Mucosa of gallbladder (tissue), 1 donor: ENCODE results near the gene ZNF622. TPM values are rescaled to one million over a fixed set of nuclear protein-coding genes. Genes with fewer than 3 reads are reported as not detected.
"Not testable (repeated sequence)": the region's sequence is repeated elsewhere in the genome, so short reads cannot be mapped to it uniquely, and the experiment has no call there.

Source experiments
- DNase-seq: peaks from one replicate; pipeline ENCODE4 v3.0.0-alpha.2; 2020; ENCODE audit warnings: low spot score
- total RNA-seq: library from RNA; stranded (reverse); gene quantifications from one replicate; pipeline ENCODE4 v1.2.1, GENCODE V29; 2021
- donor health status: DM: no; HTN: no; CAD: no.

Gene ZNF622
- total RNA-seq, 1 donor from 2014 or later = 30.9 TPM

GRCh38 chr5:16480821-16481538 is 15.4 kb upstream of the ZNF622 start:
- no peak for DNase-seq

- DNase-seq = no peak
Observed at GRCh38 chr5:16480144-16480543, 14.5 kb upstream of the ZNF622 start.

- DNase-seq = no peak
Observed at GRCh38 chr5:16477541-16477940, 11.9 kb upstream of the ZNF622 start.

- not testable (repeated sequence) for DNase-seq
Observed at GRCh38 chr5:16476417-16476816, 10.8 kb upstream of the ZNF622 start.

GRCh38 chr5:16471387-16471786 is 5.8 kb upstream of the ZNF622 start:
- DNase-seq = no peak

- DNase-seq = no peak
Observed at GRCh38 chr5:16467363-16468219, 2.0 kb upstream of the ZNF622 start.

GRCh38 chr5:16464664-16465543 is 696 bp downstream of the ZNF622 start:
- no peak for DNase-seq

- no peak for DNase-seq
Observed at GRCh38 chr5:16464231-16464630, 1.4 kb downstream of the ZNF622 start.

GRCh38 chr5:16461782-16462181 is 3.8 kb downstream of the ZNF622 start:
- DNase-seq = no peak

GRCh38 chr5:16461026-16461425 is 4.6 kb downstream of the ZNF622 start:
- no peak for DNase-seq

GRCh38 chr5:16459451-16459850 is 6.1 kb downstream of the ZNF622 start:
- no peak for DNase-seq

GRCh38 chr5:16457853-16458252 is 7.7 kb downstream of the ZNF622 start:
- DNase-seq = no peak

- DNase-seq = no peak
Observed at GRCh38 chr5:16457451-16457850, 8.1 kb downstream of the ZNF622 start.

- DNase-seq = peak; percentile 14
Observed at GRCh38 chr5:16456103-16456832, 9.3 kb downstream of the ZNF622 start.

- no peak for DNase-seq
Observed at GRCh38 chr5:16455668-16456067, 9.9 kb downstream of the ZNF622 start.

GRCh38 chr5:16454686-16455085 is 10.9 kb downstream of the ZNF622 start:
- DNase-seq = no peak

GRCh38 chr5:16453609-16454008 is 12.0 kb downstream of the ZNF622 start:
- no peak for DNase-seq

- no peak for DNase-seq
Observed at GRCh38 chr5:16450163-16450562, 15.4 kb downstream of the ZNF622 start.

- no peak for DNase-seq
Observed at GRCh38 chr5:16446993-16447392, 18.6 kb downstream of the ZNF622 start.

GRCh38 chr5:16437977-16438376 is 27.6 kb downstream of the ZNF622 start:
- DNase-seq = no peak

GRCh38 chr5:16436065-16436682 is 29.4 kb downstream of the ZNF622 start:
- DNase-seq = not testable (repeated sequence)
